H54 (cell line): ENCODE measurements around the gene SERP1.

Experiments
- DNase-seq: peaks from one replicate; pipeline ENCODE4 v3.0.0; 2011; ENCODE audit warnings: low spot score, mixed read lengths; ENCODE audit not compliant: insufficient read length
- FAIRE-seq: peaks from 3 replicates; lab custom pipeline; 2011; peaks lifted over from hg19 to GRCh38; lab: Jason Lieb, UNC
- POLR2A ChIP-seq: IDR thresholded peaks from 2 replicates; pipeline ENCODE4 v1.6.1; 2011; ENCODE audit warnings: low read depth, mild to moderate bottlenecking, low read length

SERP1 gene

DNA sequence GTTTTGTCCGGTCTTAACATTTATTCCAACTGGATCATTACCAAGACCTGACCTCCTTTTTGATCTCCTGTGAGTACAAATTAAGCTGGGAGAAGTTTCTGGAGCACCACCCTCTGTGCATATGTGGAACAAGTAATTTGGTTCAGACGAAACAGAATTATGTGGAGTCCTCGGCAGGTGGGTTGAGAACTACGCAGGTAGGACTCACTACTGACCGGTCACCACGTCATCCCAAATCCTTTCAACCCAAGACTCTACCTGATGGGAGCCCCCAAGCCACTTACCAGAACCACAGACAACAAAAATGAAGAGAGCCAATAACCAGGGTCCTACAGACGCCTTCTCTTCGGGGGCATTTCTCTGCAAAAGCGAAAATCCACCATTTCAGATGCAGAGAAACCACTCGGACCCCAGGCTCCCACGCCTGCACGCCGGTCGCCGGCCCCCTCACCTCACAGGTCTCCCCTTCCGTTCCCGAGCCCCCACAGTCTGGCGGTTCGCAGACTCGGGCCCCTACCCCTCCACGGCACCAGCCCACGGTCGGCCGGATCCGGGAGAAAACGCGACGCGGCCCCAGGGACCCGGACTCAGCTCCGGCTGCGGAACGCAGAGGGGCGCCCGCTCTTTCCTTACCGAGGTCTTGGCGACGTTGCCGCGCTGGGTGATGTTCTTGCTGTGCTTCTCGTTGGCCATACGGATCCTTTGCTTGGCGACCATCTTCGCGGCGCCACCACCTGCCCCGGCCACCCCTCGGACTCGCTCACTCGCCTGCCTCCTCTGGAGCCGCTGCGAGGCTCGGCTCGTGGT is 674 bp downstream of the SERP1 start:
- peak; percentile 3 for DNase-seq
- no peak for TF ChIP-seq POLR2A
- FAIRE-seq = no peak

DNA sequence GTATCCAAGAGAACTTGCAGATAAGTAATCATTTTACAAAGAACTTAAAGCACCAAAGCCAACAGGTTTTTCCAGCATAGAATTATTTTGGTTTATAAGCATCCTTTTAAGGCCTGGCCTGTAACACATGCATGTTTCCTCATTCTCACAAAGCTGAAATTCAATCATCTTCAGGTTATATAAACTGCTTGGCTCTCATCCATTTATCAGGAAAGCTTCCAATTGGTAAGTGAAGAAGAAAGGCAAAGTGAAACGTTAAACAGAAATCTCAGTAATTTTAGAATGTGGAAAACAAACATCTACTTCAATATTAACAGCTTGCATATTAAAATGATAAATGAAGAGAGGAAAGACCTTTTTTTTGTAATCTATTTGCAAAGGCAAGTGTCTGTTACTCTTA is 1.6 kb downstream of the SERP1 start:
- DNase-seq (no peak), FAIRE-seq (no peak)
- TF ChIP-seq POLR2A = no peak

DNA sequence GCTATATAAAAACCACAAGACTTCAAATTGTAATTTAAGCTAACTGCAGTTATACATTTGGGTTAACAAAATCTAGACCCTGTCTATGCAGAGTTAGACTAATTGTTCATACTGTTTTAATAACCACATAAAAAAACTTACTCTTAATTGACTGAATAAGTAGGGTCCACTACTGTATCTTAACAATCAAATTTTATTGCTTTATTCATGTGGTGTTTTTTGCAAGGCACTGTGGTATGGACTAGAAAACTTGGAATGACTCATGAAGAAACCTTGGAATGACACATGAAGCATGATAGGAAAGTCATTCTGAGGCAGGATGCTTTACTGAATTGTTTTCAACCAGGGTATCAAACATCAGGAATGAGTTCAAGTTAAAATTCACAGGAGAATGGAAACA is 2.3 kb downstream of the SERP1 start:
- DNase-seq (peak; percentile 17), FAIRE-seq (peak; percentile 98)
- no peak for TF ChIP-seq POLR2A

DNA sequence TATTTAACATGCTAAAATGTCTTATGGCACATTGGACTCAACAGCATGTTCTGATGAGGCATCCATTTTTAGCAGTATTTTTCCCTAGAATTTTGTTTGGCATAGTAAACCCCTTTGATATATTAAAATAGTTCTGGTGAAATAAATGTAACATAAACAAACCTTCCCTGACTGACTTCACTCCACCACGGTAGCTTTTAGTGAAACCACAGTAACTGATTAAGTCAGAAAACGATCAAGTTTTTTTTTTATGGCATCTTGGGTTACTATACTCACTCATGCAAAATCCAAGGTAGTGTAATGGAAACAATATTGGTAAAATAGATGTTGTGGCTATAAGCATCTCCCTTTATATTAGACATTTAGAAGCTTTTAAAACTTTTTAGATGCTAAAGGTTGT is 2.8 kb downstream of the SERP1 start:
- TF ChIP-seq POLR2A = no peak
- FAIRE-seq (peak; percentile 20), DNase-seq (no peak)

DNA sequence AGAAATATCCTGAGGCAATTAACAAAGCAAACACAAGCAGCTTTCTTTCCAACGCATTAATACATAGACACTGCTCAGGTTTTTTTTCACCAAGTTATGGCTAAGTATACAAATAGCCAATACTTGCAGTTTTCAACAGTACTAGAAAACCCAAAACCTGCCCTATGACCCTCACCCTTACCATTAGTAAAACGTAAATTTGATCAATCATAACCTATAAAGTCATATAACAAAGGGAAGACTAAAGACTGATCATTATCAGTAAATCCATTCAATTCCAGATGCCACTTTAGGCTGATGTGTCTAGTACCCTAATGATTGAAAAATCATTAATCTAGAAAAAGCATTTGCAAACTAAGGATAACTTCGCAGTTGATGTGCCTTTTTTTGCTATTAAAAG is 3.2 kb downstream of the SERP1 start:
- TF ChIP-seq POLR2A = no peak
- DNase-seq (no peak), FAIRE-seq (no peak)

DNA sequence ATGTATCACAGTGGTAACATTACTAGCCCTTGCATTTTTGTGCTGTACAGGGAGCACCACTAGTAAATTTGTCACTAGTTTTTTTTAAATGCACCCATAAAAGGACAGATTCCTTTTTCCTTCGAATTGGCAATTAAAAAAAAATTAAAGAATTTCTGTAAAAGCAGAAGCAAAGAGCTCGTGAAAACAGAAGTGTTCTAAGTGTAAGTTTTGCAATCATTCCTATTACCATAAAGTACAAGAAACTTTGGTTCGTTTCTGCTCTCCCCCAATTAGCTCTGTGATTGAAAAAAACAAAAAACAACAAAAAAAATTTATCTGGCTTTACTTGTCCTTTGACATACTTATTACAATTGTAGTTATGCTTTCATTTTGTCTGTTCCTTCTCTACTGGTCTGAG is 5.3 kb downstream of the SERP1 start:
- no peak for TF ChIP-seq POLR2A
- DNase-seq (no peak), FAIRE-seq (no peak)

DNA sequence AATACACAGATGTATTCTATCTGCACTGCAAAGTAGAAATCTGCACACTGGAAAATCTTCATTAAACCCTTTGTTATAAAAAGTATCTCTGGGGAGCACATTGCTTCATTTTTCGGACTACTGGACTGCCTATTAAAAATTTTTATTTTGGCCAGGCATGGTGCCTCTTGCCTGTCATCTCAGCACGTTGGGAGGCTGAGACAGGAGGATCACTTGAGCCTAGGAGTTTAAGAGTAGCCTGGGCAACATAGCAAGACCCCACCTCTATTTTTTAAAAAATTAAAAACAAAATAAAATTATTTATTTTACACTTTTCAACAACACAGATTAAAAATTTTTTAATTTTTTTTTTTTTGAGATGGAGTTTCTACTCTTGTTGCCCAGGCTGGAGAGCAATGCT is 6.0 kb downstream of the SERP1 start:
- no peak for FAIRE-seq
- no peak for TF ChIP-seq POLR2A
- DNase-seq = no peak

DNA sequence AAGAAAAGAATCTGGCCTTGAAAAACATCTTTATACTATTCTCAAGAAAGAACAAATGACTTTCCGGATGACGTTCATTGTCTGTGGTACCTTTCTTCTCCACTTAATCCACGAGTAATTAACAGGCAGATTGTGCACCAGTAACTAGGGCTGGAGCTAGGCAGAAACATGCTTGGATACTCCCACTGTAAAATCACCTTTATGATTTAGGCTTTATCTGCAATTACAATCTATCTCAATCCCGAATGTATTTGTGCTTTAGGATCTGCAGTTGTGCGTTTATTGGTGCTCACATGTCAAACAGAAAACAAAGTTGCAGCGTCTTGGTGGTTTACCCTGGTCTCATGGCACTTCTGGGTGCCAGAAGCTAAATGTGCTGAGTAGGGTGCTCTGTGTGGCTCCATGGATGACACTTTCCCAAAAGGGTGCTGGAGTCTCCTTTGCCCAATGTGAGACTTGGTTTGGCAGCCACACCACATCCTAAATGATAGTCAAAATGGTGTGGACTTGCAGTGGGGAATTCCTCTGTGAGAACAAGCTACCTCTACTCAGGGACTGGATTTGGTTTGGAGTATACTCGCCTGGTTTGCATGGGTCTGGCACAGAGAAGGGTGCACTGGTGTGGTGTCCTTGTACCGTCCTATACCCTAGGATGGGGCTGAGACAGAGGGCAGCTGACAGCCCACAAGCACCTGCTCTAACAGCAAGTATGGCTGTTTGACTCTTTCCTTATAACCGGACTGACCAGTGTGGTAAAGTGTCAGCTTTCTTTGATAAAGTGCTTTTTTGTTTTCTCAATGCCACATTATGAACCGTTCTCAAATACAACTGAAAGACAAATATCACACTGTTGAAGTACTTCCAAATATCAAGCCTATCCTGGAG is 7.7 kb downstream of the SERP1 start:
- TF ChIP-seq POLR2A = no peak
- no peak for FAIRE-seq
- DNase-seq = no peak

DNA sequence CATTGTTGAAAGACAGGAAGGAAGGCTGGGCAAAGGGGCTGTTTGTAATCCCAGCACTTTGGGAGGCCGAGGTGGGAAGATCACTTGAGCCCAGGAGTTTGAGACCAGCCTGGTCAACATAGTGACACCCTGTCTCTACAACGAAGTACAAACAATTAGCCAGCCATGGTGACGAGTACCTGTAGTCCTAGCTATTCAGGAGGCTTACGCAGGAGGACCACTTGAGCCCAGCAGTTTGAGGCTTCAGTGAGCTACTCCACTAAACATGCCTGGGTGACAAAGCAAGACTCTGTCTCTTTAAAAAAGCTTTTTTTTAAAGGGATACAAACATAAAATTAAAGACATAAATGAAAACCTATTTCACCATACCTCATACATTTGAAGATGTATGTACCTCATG is 11.1 kb downstream of the SERP1 start:
- no peak for TF ChIP-seq POLR2A
- FAIRE-seq (no peak), DNase-seq (no peak)

DNA sequence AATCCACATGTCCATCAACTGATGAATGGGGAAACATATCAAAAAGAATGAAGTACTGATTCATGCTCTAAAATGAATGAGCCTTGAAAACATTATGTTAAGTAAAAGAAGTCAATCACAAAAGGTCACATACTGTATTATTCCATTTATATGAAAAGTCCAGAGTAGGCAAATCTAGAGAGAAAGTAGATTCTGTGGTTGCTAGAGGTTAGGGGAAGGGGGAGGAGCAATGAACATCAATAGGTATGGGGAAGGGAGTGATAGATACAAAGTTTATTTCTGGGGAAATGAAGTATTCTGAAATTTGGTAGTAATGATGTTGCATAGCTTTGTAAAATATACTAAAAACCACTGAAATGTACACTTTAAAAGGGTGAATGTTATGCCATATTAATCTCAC is 14.5 kb downstream of the SERP1 start:
- DNase-seq = no peak
- TF ChIP-seq POLR2A = no peak
- no peak for FAIRE-seq

DNA sequence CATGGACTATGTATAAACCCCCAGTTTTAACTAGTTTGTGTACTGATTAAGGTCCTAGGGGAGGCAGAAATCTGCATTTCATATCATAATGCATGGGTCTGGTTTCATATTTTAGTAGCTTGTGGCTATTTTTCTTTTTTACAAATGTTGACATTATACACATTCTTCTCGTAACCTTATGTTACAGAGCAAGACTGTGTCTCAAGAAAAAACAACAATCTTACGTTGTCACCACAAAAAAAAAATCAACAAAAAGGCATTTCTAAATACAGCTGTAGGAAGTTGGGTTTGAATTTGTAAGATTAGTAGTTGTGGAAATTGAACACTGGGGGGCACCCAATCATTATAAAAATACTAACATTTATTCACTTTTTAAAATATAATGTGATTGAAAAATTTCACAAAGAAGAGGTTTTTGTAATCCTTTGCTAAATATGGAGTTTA is 17.9 kb downstream of the SERP1 start:
- TF ChIP-seq POLR2A = no peak
- FAIRE-seq = peak; percentile 52
- no peak for DNase-seq

DNA sequence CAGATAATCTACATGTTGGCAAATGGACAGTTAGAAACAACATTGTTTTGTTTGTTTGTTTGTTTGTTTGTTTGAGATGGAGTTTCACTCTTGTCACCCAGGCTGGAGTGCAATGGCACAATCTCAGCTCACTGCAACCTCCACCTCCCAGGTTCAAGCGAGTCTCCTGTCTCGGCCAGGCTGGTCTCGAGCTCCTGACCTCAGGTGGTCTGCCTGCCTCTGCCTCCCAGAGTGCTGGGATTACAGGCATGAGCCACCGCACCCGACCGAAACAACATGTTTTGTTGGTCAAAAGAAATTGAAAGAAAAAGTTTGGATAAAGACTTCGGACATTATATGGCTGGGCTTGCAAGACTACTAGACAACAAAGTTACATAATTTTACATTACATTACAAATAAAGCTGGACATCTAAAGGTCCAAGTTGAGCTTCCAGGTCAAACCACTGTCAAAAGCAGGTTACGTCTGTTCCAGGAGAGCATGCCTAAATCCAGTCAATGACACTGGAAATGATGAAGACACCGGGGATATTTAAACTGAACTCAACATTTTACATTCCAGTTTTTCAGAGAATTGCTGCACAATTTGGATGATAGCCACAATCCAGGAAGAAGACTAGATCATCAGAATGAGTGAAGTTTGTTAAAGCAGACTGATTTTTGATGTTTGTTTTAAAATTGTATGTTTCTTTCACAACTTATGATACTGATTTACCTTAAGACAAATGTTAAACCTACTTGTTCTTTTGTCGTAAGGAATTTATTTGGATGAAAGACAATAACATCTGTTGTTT is 18.6 kb downstream of the SERP1 start:
- no peak for TF ChIP-seq POLR2A
- FAIRE-seq (no peak), DNase-seq (no peak)

DNA sequence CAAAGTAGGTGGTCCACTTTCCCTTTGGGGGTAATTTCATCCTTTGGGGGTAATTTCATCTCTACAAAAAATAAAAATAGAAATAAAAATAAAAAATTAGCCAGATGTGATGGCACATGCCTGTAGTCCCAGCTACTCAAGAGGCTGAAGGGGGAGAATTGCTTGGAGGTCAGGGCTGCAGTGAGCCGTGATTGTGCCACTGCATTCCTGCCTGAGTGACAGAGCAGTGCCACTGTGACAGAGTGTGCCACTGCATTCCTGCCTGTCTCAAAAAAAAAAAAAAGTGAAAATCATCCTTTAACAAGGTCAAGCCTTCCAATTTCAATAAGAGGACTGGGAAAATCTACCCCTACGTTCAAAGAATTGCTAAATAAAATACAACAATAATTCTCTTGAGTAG is 22.8 kb downstream of the SERP1 start:
- peak; percentile 23 for FAIRE-seq
- no peak for TF ChIP-seq POLR2A

DNA sequence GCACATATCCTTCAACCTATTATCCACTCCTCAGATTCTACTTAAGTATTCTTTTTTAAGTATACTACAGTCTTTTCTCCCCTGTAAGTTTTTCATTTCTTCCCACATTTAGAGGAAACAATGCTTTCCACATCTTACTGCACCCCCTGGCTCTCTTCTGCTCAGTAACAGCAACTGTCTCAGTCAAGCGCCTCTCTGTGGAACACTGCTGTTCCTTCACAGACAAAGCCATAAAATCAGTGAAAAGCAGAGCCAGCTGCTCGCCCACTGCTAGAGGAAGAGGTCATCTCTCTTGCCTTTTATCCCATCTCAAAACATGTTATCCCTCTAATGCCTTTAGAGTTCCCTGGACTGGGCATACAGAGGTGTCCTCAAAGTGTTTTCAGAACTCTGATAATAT is 24.8 kb downstream of the SERP1 start:
- FAIRE-seq = peak; percentile 36
- no peak for DNase-seq

More for the DNA sequence above, 22.8 kb downstream of the SERP1 start:
- no peak for DNase-seq

More for the DNA sequence above, 24.8 kb downstream of the SERP1 start:
- TF ChIP-seq POLR2A = no peak
